ENCODE measurements around the gene PDXP.

Gene PDXP

GRCh38 chr22:37714634-37715033 is 56.1 kb downstream of the PDXP start:
- TF ChIP-seq, protein P1, sequence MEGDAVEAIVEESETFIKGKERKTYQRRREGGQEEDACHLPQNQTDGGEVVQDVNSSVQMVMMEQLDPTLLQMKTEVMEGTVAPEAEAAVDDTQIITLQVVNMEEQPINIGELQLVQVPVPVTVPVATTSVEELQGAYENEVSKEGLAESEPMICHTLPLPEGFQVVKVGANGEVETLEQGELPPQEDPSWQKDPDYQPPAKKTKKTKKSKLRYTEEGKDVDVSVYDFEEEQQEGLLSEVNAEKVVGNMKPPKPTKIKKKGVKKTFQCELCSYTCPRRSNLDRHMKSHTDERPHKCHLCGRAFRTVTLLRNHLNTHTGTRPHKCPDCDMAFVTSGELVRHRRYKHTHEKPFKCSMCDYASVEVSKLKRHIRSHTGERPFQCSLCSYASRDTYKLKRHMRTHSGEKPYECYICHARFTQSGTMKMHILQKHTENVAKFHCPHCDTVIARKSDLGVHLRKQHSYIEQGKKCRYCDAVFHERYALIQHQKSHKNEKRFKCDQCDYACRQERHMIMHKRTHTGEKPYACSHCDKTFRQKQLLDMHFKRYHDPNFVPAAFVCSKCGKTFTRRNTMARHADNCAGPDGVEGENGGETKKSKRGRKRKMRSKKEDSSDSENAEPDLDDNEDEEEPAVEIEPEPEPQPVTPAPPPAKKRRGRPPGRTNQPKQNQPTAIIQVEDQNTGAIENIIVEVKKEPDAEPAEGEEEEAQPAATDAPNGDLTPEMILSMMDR (IDR thresholded peaks at IDR 0.05; ENCODE audit: insufficient read depth, low read depth, low read length, missing control alignments) = no peak
- no peak overlapping the region for H3K4me3 ChIP-seq (ENCODE audit: low read length)
- DNase-seq (ENCODE audit: low read depth) = no peak

DNA sequence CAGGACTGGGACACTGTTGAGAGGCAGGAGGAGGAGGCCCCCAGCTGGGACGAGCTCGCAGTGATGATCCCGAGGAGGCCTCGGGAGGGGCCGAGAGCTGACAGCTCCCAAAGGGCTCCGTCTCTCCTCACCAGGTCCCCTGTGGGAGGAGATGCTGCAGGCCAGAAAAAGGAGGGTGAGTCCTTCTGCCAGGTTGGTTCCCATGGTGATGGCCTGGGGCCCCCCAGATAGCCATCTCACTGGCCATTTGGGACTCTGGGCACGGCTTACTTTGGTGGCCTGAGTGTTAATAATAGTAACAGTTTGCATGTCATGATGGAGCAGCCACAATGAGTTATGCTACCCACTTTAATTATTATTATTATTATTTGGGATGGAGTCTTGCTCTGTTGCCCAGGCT is 57.2 kb downstream of the PDXP start:
- TF ChIP-seq, protein P1 (IDR thresholded peaks at IDR 0.05; ENCODE audit: insufficient read depth, low read depth, low read length, missing control alignments) = no peak
- DNase-seq (ENCODE audit: low read depth) = no peak
- no peak overlapping the region for H3K4me3 ChIP-seq (ENCODE audit: low read length)

All from epithelial cell of esophagus (primary cell).